Body of pancreas (tissue), 4 donors: ENCODE data around the gene GAB2.

Experiments used
- POLR2A ChIP-seq, 3 donors: fragments of 450-650 bp; IDR thresholded peaks; one replicate each; pipeline ENCODE4 v1.6.1; 2016; ENCODE audit warnings: antibody characterized with exemption in 3 of 3, mild to moderate bottlenecking in 2 of 3
- TF ChIP-seq, protein P1 (sequence below), 7 experiments: fragments of 450-650 bp in 4 of 7; fragments of 200-600 bp in 3 of 7; sonication (generic) in 3 of 7; IDR thresholded peaks; one replicate each; pipeline ENCODE4 v1.5.1; 2016 to 2019; ENCODE audit warnings: antibody characterized with exemption in 7 of 7

DNA sequence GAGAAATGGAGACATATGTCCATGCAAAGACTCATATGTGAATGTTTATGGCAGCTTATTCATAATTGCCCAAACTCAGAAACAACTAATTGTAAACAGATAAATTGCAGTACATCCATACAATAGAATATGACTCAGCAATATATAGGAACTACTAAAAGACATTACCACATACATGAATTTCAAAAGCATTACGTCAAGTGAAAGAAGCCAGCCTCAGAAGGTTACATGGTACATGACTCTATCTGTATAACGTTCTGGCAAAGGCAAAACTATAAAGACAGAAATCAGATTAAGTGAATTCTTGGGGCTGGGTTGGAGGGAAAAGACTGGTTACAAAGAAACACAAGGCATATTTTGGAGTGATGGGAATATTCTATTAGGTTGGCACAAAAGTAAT is 236.4 kb downstream of the GAB2 start:
- TF ChIP-seq, protein P1, sequence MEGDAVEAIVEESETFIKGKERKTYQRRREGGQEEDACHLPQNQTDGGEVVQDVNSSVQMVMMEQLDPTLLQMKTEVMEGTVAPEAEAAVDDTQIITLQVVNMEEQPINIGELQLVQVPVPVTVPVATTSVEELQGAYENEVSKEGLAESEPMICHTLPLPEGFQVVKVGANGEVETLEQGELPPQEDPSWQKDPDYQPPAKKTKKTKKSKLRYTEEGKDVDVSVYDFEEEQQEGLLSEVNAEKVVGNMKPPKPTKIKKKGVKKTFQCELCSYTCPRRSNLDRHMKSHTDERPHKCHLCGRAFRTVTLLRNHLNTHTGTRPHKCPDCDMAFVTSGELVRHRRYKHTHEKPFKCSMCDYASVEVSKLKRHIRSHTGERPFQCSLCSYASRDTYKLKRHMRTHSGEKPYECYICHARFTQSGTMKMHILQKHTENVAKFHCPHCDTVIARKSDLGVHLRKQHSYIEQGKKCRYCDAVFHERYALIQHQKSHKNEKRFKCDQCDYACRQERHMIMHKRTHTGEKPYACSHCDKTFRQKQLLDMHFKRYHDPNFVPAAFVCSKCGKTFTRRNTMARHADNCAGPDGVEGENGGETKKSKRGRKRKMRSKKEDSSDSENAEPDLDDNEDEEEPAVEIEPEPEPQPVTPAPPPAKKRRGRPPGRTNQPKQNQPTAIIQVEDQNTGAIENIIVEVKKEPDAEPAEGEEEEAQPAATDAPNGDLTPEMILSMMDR (IDR thresholded peaks at IDR 0.05) = no peak
- no peak for TF ChIP-seq POLR2A (IDR thresholded peaks at IDR 0.05)
